PC-3 (cell line): ENCODE data around the gene RPS2. TPM values are rescaled to one million over a fixed set of nuclear protein-coding genes. Genes with fewer than 3 reads are reported as not detected.
A peak's percentile ranks its signal among the peaks of the same experiment; 100 is the strongest.

Experiments
- ATAC-seq: fragments of 200-7000 bp; cut with Tn5 transposase; 2 replicates; pipeline ENCODE4 v1.9.1; 2020; ENCODE audit warnings: mild to moderate bottlenecking, moderate library complexity
- BruUV-seq: library from RNA; stranded (reverse); fragments of 400-500 nt; replicated peaks from 2 replicates; lab custom pipeline; 2021; lab: Mats Ljungman, UMichigan
- CTCF ChIA-PET: fragments of 300-600 bp; sonication (Branson Sonifier 250); formaldehyde crosslinking; loops from one replicate; lab custom pipeline; 2022; ENCODE audit warnings: antibody characterized with exemption; lab: Charles Lee
- POLR2A ChIA-PET: fragments of 300-600 bp; sonication (Branson Sonifier 250); formaldehyde crosslinking; loops from one replicate; lab custom pipeline; 2022; ENCODE audit warnings: antibody characterized with exemption; ENCODE audit not compliant: unreplicated experiment; lab: Charles Lee
- DNase-seq: peaks from one replicate; pipeline ENCODE4 v3.0.0-alpha.2; 2015
- H2AFZ ChIP-seq: fragments of 300-600 bp; sonication (generic); 2 replicates; pipeline ENCODE4 v1.6.0; 2016; ENCODE audit warnings: antibody characterized with exemption, low read length
- H3F3A ChIP-seq: fragments of 300-600 bp; sonication (generic); one replicate; pipeline ENCODE4 v1.6.0; 2017; ENCODE audit warnings: antibody characterized with exemption, low read length, control low read depth, mild to moderate bottlenecking; ENCODE audit not compliant: unreplicated experiment
- H3K27ac ChIP-seq: fragments of 300-600 bp; sonication (generic); 2 replicates; pipeline ENCODE4 v1.5.1; 2016; ENCODE audit warnings: mild to moderate bottlenecking, low read length
- H3K27me3 ChIP-seq: fragments of 300-600 bp; sonication (generic); 2 replicates; pipeline ENCODE4 v1.6.1; 2016; ENCODE audit warnings: low read length, mixed read lengths
- H3K36me3 ChIP-seq: fragments of 300-600 bp; sonication (generic); 2 replicates; pipeline ENCODE4 v1.6.1; 2016; ENCODE audit warnings: low read depth, mixed run types, low read length, mixed read lengths
- H3K4me1 ChIP-seq: fragments of 300-600 bp; sonication (generic); 2 replicates; pipeline ENCODE4 v1.5.1; 2016; ENCODE audit warnings: low read length; ENCODE audit not compliant: insufficient read depth
- H3K4me2 ChIP-seq: fragments of 300-600 bp; sonication (generic); 2 replicates; pipeline ENCODE4 v1.6.0; 2016; ENCODE audit warnings: low read length
- H3K4me3 ChIP-seq: fragments of 300-600 bp; sonication (generic); 2 replicates; pipeline ENCODE4 v1.5.1; 2016; ENCODE audit warnings: mild to moderate bottlenecking, low read length, mixed read lengths
- H3K79me2 ChIP-seq: fragments of 300-600 bp; sonication (generic); 2 replicates; pipeline ENCODE4 v1.6.1; 2017; ENCODE audit warnings: low read length, mixed read lengths
- H3K9ac ChIP-seq: fragments of 300-600 bp; sonication (generic); 2 replicates; pipeline ENCODE4 v1.6.0; 2016; ENCODE audit warnings: mild to moderate bottlenecking, low read length
- H3K9me2 ChIP-seq: fragments of 300-600 bp; sonication (generic); replicated peaks from 2 replicates; pipeline ENCODE4 v1.6.1; 2016; ENCODE audit warnings: mixed run types, low read length, mixed read lengths
- H3K9me3 ChIP-seq: fragments of 300-600 bp; sonication (generic); 2 replicates; pipeline ENCODE4 v1.6.1; 2016; ENCODE audit warnings: low read length, mixed read lengths
- H4K20me1 ChIP-seq: fragments of 300-600 bp; sonication (generic); 2 replicates; pipeline ENCODE4 v1.6.1; 2016; ENCODE audit warnings: low read length, mixed read lengths
- EZH2 ChIP-seq: fragments of 300-600 bp; sonication (generic); IDR thresholded peaks from one replicate; pipeline ENCODE4 v1.6.1; 2017; ENCODE audit warnings: antibody characterized with exemption, mild to moderate bottlenecking, low read length; ENCODE audit not compliant: unreplicated experiment
- EZH2phosphoT487 ChIP-seq: fragments of 300-600 bp; sonication (generic); IDR thresholded peaks from 2 replicates; pipeline ENCODE4 v1.6.1; 2018; ENCODE audit warnings: mild to moderate bottlenecking, antibody characterized with exemption, low read length, borderline replicate concordance
- intact Hi-C: fragments of 100-400 bp; cut with micrococcal nuclease; formaldehyde crosslinking; loops from 2 replicates; pipeline ENCODE4 v1.9.0; 2023
- total RNA-seq: library from RNA; depleted of rRNA; stranded (reverse); fragments of >200 nt; gene quantifications from 2 replicates; pipeline ENCODE4 v1.2.3, GENCODE V29; 2014
- TF ChIP-seq, protein P1 (sequence below): fragments of 300-600 bp; sonication (generic); conservative IDR thresholded peaks from 2 replicates; pipeline ENCODE4 v1.5.1; 2017; ENCODE audit warnings: antibody characterized with exemption, low read depth, mild to moderate bottlenecking, low read length

The RPS2 gene
- total RNA-seq, 1 experiment from 2014 or later: 2,234 TPM

DNA sequence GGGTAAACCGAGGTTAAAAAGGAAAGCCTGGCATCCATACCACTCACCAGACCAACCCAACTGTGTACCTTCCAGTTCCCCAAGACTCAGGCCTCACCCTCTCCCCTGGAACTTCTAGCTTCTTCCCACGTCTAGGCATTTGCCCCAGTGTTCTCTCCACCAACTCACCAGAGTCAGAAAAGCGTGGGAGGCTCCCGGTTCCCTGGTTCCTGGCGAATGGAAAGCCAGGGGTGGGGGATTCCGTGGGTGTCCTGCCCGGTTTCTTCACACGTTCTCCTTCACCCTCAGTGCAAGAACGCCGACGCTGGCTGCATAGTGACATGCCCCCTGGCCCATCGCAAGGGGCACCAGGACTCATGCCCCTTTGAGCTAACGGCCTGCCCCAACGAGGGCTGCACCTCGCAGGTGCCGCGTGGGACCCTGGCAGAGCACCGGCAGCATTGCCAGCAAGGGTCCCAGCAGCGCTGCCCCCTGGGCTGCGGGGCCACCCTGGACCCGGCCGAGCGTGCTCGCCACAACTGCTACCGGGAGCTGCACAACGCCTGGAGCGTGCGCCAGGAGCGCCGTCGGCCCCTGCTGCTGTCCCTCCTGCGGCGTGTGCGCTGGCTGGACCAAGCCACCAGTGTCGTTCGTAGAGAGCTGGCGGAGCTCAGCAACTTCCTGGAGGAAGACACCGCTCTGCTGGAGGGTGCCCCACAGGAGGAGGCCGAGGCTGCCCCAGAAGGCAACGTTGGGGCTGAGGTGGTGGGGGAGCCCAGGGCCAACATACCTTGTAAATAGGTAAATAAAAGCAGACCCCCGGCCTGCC lies 3.7 kb upstream of the RPS2 start:
- Histone ChIP-seq H2AFZ (no peak overlapping the region), H3K79me2 (peaks cover 42% of the 10 kb centered on the region), H3K4me2 (no peak overlapping the region), H3K9me3 (no peaks in the 10 kb centered on the region), H3K27ac (no peak overlapping the region), H3K36me3 (peaks cover 8% of the 10 kb centered on the region), H3K9ac (no peak overlapping the region), H3K4me1 (peaks cover 4% of the 10 kb centered on the region; the same call in 1 of the 2 replicates), H3F3A (peaks cover 5% of the 10 kb centered on the region), H3K9me2 (no peaks in the 10 kb centered on the region), H3K27me3 (no peaks in the 10 kb centered on the region), H4K20me1 (peaks cover 8% of the 10 kb centered on the region), H3K4me3 (no peak overlapping the region)
- TF ChIP-seq EZH2: no peak
- TF ChIP-seq, protein P1, sequence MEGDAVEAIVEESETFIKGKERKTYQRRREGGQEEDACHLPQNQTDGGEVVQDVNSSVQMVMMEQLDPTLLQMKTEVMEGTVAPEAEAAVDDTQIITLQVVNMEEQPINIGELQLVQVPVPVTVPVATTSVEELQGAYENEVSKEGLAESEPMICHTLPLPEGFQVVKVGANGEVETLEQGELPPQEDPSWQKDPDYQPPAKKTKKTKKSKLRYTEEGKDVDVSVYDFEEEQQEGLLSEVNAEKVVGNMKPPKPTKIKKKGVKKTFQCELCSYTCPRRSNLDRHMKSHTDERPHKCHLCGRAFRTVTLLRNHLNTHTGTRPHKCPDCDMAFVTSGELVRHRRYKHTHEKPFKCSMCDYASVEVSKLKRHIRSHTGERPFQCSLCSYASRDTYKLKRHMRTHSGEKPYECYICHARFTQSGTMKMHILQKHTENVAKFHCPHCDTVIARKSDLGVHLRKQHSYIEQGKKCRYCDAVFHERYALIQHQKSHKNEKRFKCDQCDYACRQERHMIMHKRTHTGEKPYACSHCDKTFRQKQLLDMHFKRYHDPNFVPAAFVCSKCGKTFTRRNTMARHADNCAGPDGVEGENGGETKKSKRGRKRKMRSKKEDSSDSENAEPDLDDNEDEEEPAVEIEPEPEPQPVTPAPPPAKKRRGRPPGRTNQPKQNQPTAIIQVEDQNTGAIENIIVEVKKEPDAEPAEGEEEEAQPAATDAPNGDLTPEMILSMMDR: no peak
- no peak for TF ChIP-seq EZH2phosphoT487
- BruUV-seq: no TSS peak
- ChIA-PET CTCF (no interaction called here), POLR2A (no interaction called here)
- DNase-seq: no peak
- ATAC-seq: no peak
- intact Hi-C loops: no loop called here

GRCh38 chr16:1966460-1966859 lies 1.8 kb upstream of the RPS2 start, which contains the start of gene RNF151:
RNF151 (plus strand) TSS chr16:1966856; CDS start chr16:1966882, 26 bp downstream.
- CTCF ChIA-PET: no interaction called here
- TF ChIP-seq, protein P1: no peak
- TF ChIP-seq EZH2phosphoT487 (no peak), EZH2 (no peak)

More at GRCh38 chr16:1966460-1966859, 1.8 kb upstream of the RPS2 start, which contains the start of gene RNF151:
- H3K4me3 ChIP-seq: peak within 1 kb of the TSS; percentile 96
- H4K20me1 ChIP-seq: peaks cover 19% of the 10 kb centered on the region
- intact Hi-C loops: no loop called here
- POLR2A ChIA-PET: no interaction called here
- no peak within 1 kb of the TSS for H3K27ac ChIP-seq
- no peak within 1 kb of the TSS for H2AFZ ChIP-seq
- DNase-seq (no peak), ATAC-seq (no peak)
- H3K9ac ChIP-seq: peak within 1 kb of the TSS; percentile 99
- H3K36me3 ChIP-seq: peaks cover 22% of the 10 kb centered on the region
- peaks cover 9% of the 10 kb centered on the region; the same call in 1 of the 2 replicates for H3K4me1 ChIP-seq
- no peaks in the 10 kb centered on the region for H3K9me2 ChIP-seq
- peak within 1 kb of the TSS; percentile 96 for H3K4me2 ChIP-seq
- peaks cover 40% of the 10 kb centered on the region for H3K79me2 ChIP-seq
- H3K9me3 ChIP-seq: no peaks in the 10 kb centered on the region
- BruUV-seq: no TSS peak
- peaks cover 6% of the 10 kb centered on the region for H3F3A ChIP-seq
- H3K27me3 ChIP-seq: no peaks in the 10 kb centered on the region
